ENCODE results near the gene IGF2R. TPM values are rescaled to one million over a fixed set of nuclear protein-coding genes. Genes with fewer than 3 reads are reported as not detected.
"Not testable (repeated sequence)": the region's sequence is repeated elsewhere in the genome, so short reads cannot be mapped to it uniquely, and the experiment has no call there.

Gene IGF2R
- total RNA-seq, 1 experiment from 2014 or later: 127 TPM

DNA sequence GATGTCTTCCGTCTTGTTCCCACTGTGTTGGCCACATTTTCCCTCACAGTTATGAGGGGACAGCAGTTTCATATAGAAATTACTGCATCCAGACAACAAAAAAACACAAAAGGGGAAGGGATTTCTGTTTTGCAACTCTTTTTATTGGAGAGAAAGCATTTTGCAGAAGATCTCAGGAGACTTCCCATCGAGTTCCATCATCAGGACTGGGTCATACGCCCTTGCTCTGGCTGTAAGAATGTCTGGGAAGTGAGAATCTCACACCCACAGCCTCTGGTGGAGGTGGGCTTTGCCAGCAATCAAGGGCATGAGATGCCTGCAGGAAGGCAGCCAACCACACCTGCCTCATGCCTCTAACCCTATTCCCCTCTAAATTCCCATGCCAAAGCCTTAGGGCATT is 5.8 kb upstream of the IGF2R start:
- intact Hi-C loops (cut with micrococcal nuclease; ENCODE audit: unreplicated experiment): no loop called here
- Mint-ChIP-seq H3K27me3 (ENCODE audit: unreplicated experiment) (peaks cover 46% of the 10 kb centered on the region), H3K36me3 (ENCODE audit: insufficient read depth, unreplicated experiment) (no peaks in the 10 kb centered on the region), H3K9me3 (ENCODE audit: low read depth, unreplicated experiment) (no peaks in the 10 kb centered on the region), H3K27ac (ENCODE audit: unreplicated experiment) (no peak overlapping the region), H3K4me3 (ENCODE audit: low read depth, unreplicated experiment) (no peak overlapping the region), H3K4me1 (ENCODE audit: low read depth, unreplicated experiment) (peaks cover 5% of the 10 kb centered on the region)
- CTCF ChIA-PET: no interaction called here
- BruUV-seq (replicated peaks): no TSS peak
- TF ChIP-seq, protein P1, sequence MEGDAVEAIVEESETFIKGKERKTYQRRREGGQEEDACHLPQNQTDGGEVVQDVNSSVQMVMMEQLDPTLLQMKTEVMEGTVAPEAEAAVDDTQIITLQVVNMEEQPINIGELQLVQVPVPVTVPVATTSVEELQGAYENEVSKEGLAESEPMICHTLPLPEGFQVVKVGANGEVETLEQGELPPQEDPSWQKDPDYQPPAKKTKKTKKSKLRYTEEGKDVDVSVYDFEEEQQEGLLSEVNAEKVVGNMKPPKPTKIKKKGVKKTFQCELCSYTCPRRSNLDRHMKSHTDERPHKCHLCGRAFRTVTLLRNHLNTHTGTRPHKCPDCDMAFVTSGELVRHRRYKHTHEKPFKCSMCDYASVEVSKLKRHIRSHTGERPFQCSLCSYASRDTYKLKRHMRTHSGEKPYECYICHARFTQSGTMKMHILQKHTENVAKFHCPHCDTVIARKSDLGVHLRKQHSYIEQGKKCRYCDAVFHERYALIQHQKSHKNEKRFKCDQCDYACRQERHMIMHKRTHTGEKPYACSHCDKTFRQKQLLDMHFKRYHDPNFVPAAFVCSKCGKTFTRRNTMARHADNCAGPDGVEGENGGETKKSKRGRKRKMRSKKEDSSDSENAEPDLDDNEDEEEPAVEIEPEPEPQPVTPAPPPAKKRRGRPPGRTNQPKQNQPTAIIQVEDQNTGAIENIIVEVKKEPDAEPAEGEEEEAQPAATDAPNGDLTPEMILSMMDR (IDR thresholded peaks at IDR 0.05; ENCODE audit: unreplicated experiment): no peak
- no peak for DNase-seq

DNA sequence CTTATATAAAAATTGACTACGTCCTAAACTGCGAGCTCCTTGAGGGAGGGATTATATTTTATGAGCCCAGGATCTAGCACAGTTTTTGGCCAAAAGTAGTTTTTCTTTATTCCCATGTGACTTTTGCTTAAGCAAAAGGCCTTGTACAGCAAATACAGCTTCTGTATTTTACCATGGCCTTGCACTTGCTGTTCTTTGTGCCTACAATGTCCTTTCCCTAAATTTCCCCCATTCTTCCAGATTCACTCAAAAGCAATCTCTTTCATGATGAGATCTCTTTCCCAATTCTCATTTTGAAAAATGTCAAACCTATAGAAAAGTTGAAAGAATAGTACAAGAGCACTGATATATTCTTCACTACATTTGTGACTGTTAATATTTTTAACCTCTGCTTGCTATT is 4.8 kb upstream of the IGF2R start:
- TF ChIP-seq, protein P1 (IDR thresholded peaks at IDR 0.05; ENCODE audit: unreplicated experiment): no peak
- DNase-seq: no peak
- Mint-ChIP-seq H3K4me3 (ENCODE audit: low read depth, unreplicated experiment) (no peak overlapping the region), H3K9me3 (ENCODE audit: low read depth, unreplicated experiment) (no peaks in the 10 kb centered on the region), H3K27me3 (ENCODE audit: unreplicated experiment) (peaks cover 46% of the 10 kb centered on the region), H3K4me1 (ENCODE audit: low read depth, unreplicated experiment) (peaks cover 5% of the 10 kb centered on the region), H3K36me3 (ENCODE audit: insufficient read depth, unreplicated experiment) (peaks cover 8% of the 10 kb centered on the region), H3K27ac (ENCODE audit: unreplicated experiment) (no peak overlapping the region)
- intact Hi-C loops (cut with micrococcal nuclease; ENCODE audit: unreplicated experiment): no loop called here
- BruUV-seq (replicated peaks): no TSS peak
- CTCF ChIA-PET: no interaction called here

DNA sequence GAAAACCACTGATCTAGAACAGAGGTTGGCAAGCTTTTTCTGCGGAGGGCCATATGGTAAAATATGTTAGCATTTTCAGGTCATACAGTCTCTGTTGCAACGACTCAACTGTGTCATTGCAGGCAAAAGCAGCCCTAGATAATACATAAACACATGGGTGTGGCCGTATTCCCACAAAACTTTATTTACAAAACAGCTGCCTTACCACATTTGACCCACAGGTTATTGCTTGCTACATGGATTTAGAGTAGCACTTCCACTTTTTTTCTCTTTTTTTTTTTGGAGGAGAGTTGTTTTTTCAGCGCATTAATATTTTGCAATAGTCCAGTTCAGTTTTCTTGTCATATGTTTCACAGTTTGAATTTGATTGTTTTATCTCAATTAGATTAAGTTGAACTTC is 2.5 kb upstream of the IGF2R start:
- intact Hi-C loops (cut with micrococcal nuclease; ENCODE audit: unreplicated experiment): no loop called here
- Mint-ChIP-seq H3K36me3 (ENCODE audit: insufficient read depth, unreplicated experiment) (peaks cover 19% of the 10 kb centered on the region), H3K4me1 (ENCODE audit: low read depth, unreplicated experiment) (peaks cover 5% of the 10 kb centered on the region), H3K4me3 (ENCODE audit: low read depth, unreplicated experiment) (no peak overlapping the region), H3K9me3 (ENCODE audit: low read depth, unreplicated experiment) (no peaks in the 10 kb centered on the region), H3K27me3 (ENCODE audit: unreplicated experiment) (peaks cover 36% of the 10 kb centered on the region), H3K27ac (ENCODE audit: unreplicated experiment) (no peak overlapping the region)
- CTCF ChIA-PET: no interaction called here
- no TSS peak for BruUV-seq (replicated peaks)
- no peak for DNase-seq
- TF ChIP-seq, protein P1 (IDR thresholded peaks at IDR 0.05; ENCODE audit: unreplicated experiment): no peak

DNA sequence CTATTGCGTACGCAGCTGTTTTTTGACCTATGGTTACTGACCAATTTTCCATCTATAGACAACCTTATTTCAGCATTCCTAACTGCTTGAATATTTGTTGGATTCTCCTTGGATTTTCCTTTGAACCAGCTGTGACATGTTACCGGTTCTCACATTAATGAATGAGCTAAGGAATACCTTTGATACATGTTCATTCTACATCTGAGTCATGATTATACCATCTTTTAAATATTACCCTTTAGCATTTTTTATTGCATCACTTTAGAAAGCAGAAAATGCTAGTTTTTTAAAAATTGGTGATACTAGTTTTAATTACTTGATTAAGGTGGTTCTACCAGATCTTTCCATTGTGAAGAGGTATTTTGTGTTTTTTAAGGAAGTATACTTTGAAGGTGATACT is 1.9 kb upstream of the IGF2R start:
- Mint-ChIP-seq H3K9me3 (ENCODE audit: low read depth, unreplicated experiment) (no peaks in the 10 kb centered on the region), H3K27ac (ENCODE audit: unreplicated experiment) (no peak overlapping the region), H3K27me3 (ENCODE audit: unreplicated experiment) (peaks cover 29% of the 10 kb centered on the region), H3K4me3 (ENCODE audit: low read depth, unreplicated experiment) (no peak overlapping the region), H3K4me1 (ENCODE audit: low read depth, unreplicated experiment) (peaks cover 5% of the 10 kb centered on the region), H3K36me3 (ENCODE audit: insufficient read depth, unreplicated experiment) (peaks cover 19% of the 10 kb centered on the region)
- intact Hi-C loops (cut with micrococcal nuclease; ENCODE audit: unreplicated experiment): no loop called here
- BruUV-seq (replicated peaks): no TSS peak
- TF ChIP-seq, protein P1 (IDR thresholded peaks at IDR 0.05; ENCODE audit: unreplicated experiment): no peak
- no peak for DNase-seq
- CTCF ChIA-PET: no interaction called here

DNA sequence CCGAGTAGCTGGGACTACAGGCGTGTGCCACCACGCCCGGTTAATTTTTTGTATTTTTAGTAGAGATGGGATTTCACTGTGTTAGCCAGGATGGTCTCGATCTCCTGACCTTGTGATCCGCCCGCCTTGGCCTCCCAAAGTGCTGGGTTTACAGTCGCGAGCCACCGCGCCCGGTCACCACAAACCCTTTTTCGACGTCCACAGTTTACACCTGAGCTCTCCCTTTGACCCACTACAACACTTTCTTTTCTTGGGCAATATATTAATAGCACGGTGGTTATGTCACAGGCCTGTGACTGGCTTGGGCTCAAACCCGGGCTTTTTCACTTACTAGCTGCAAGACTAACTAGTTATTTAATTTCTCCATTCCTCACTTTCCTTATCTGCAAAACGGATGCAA is 1.3 kb upstream of the IGF2R start:
- CTCF ChIA-PET: interaction anchor here (0.5 to 1.1 kb wide), 2 partner anchors 11 to 160 kb away, joined by 3 to 5 read pairs; no protein-coding TSS in a partner anchor
- not testable (repeated sequence) for H3K4me3 Mint-ChIP-seq (ENCODE audit: low read depth, unreplicated experiment)

More for the DNA sequence above, 1.3 kb upstream of the IGF2R start:
- H3K9me3 Mint-ChIP-seq (ENCODE audit: low read depth, unreplicated experiment); H3K4me1 Mint-ChIP-seq (ENCODE audit: low read depth, unreplicated experiment); BruUV-seq (replicated peaks); DNase-seq; intact Hi-C loops (cut with micrococcal nuclease; ENCODE audit: unreplicated experiment); H3K27ac Mint-ChIP-seq (ENCODE audit: unreplicated experiment): not testable (repeated sequence)
- Mint-ChIP-seq H3K36me3 (ENCODE audit: insufficient read depth, unreplicated experiment) (peaks cover 19% of the 10 kb centered on the region), H3K27me3 (ENCODE audit: unreplicated experiment) (peaks cover 23% of the 10 kb centered on the region)

All from Calu3 (cell line).